Measurements from ENCODE around the gene ALPI.
"Not testable (repeated sequence)": the region's sequence is repeated elsewhere in the genome, so short reads cannot be mapped to it uniquely, and the experiment has no call there.

Gene ALPI

GRCh38 chr2:232443669-232444408, 12.1 kb upstream of the ALPI start:
- not testable (repeated sequence) for DNase-seq

GRCh38 chr2:232444409-232445148, 11.4 kb upstream of the ALPI start:
- peak; percentile 33 for DNase-seq

GRCh38 chr2:232445149-232445885, 10.6 kb upstream of the ALPI start:
- not testable (repeated sequence) for DNase-seq

- DNase-seq: not testable (repeated sequence)
Measured at GRCh38 chr2:232446266-232446777, 9.6 kb upstream of the ALPI start.

GRCh38 chr2:232447091-232447620, 8.8 kb upstream of the ALPI start:
- DNase-seq: no peak

GRCh38 chr2:232447638-232448303, 8.2 kb upstream of the ALPI start:
- no peak for DNase-seq

- DNase-seq: no peak
Measured at GRCh38 chr2:232448304-232448690, 7.7 kb upstream of the ALPI start.

GRCh38 chr2:232449964-232450363, 6.0 kb upstream of the ALPI start:
- no peak for DNase-seq

- DNase-seq: not testable (repeated sequence)
Measured at GRCh38 chr2:232451645-232452044, 4.3 kb upstream of the ALPI start.

- no peak for DNase-seq
Measured at GRCh38 chr2:232454630-232455029, 1.3 kb upstream of the ALPI start.

GRCh38 chr2:232456296-232457120, 555 bp downstream of the ALPI start:
- no peak for DNase-seq

- no peak for DNase-seq
Measured at GRCh38 chr2:232457121-232458011, 1.4 kb downstream of the ALPI start.

GRCh38 chr2:232458051-232458660, 2.2 kb downstream of the ALPI start:
- no peak for DNase-seq

GRCh38 chr2:232458661-232459418, 2.9 kb downstream of the ALPI start:
- DNase-seq: no peak

- DNase-seq: no peak
Measured at GRCh38 chr2:232459419-232460035, 3.6 kb downstream of the ALPI start.

GRCh38 chr2:232460171-232460570, 4.2 kb downstream of the ALPI start:
- DNase-seq: no peak

- no peak for DNase-seq
Measured at GRCh38 chr2:232463701-232464543, 8.0 kb downstream of the ALPI start.

- no peak for DNase-seq
Measured at GRCh38 chr2:232464544-232464885, 8.6 kb downstream of the ALPI start.
